GM19238 (cell line): Measurements from ENCODE around the gene CRISPLD2.
"Not testable (repeated sequence)": the region's sequence is repeated elsewhere in the genome, so short reads cannot be mapped to it uniquely, and the experiment has no call there.

Source experiments
- DNase-seq: peaks from one replicate; pipeline ENCODE4 v3.0.0; 2011; ENCODE audit warnings: low spot score; ENCODE audit not compliant: insufficient read length

The CRISPLD2 gene

GRCh38 chr16:84929421-84930297 lies 109.9 kb downstream of the CRISPLD2 start:
- no peak for DNase-seq

GRCh38 chr16:84930298-84931106 lies 110.7 kb downstream of the CRISPLD2 start:
- DNase-seq: no peak

- DNase-seq: no peak
Measured at GRCh38 chr16:84931107-84931494, 111.3 kb downstream of the CRISPLD2 start.

GRCh38 chr16:84931506-84931905 lies 111.7 kb downstream of the CRISPLD2 start:
- no peak for DNase-seq

GRCh38 chr16:84932681-84933080 lies 112.9 kb downstream of the CRISPLD2 start:
- DNase-seq: no peak

- no peak for DNase-seq
Measured at GRCh38 chr16:84933774-84934631, 114.2 kb downstream of the CRISPLD2 start.

- no peak for DNase-seq
Measured at GRCh38 chr16:84937196-84938005, 117.6 kb downstream of the CRISPLD2 start.

- not testable (repeated sequence) for DNase-seq
Measured at GRCh38 chr16:84938616-84939015, 118.8 kb downstream of the CRISPLD2 start.

- DNase-seq: no peak
Measured at GRCh38 chr16:84940670-84941551, 121.1 kb downstream of the CRISPLD2 start.

GRCh38 chr16:84941921-84942320 lies 122.1 kb downstream of the CRISPLD2 start:
- DNase-seq: no peak

- no peak for DNase-seq
Measured at GRCh38 chr16:84942786-84943185, 123.0 kb downstream of the CRISPLD2 start.

GRCh38 chr16:84943620-84944019 lies 123.8 kb downstream of the CRISPLD2 start:
- no peak for DNase-seq

- no peak for DNase-seq
Measured at GRCh38 chr16:84947022-84947421, 127.2 kb downstream of the CRISPLD2 start.

GRCh38 chr16:84947996-84948850 lies 128.4 kb downstream of the CRISPLD2 start:
- no peak for DNase-seq

- DNase-seq: no peak
Measured at GRCh38 chr16:84948851-84949610, 129.2 kb downstream of the CRISPLD2 start.

- DNase-seq: no peak
Measured at GRCh38 chr16:84949772-84950436, 130.1 kb downstream of the CRISPLD2 start.

- no peak for DNase-seq
Measured at GRCh38 chr16:84950906-84951305, 131.1 kb downstream of the CRISPLD2 start.
